NCI-H526 (cell line): ENCODE data around the gene MAPKAP1.
A peak's percentile ranks its signal among the peaks of the same experiment; 100 is the strongest.
"Not testable (repeated sequence)": the region's sequence is repeated elsewhere in the genome, so short reads cannot be mapped to it uniquely, and the experiment has no call there.

ENCODE experiments used
- DNase-seq, 2 experiments: peaks; one replicate each; lab custom pipeline; 2025; lab: John Stamatoyannopoulos, UW

The MAPKAP1 gene

GRCh38 chr9:125409637-125410521 lies 297.1 kb downstream of the MAPKAP1 start:
- DNase-seq, result peak; percentile 12 to 33

GRCh38 chr9:125409217-125409636 lies 297.8 kb downstream of the MAPKAP1 start:
- no peak for DNase-seq

- DNase-seq, result peak in 1 of 2 experiments; percentile 75
Observed at GRCh38 chr9:125407974-125408900, 298.8 kb downstream of the MAPKAP1 start.

GRCh38 chr9:125407432-125407973 lies 299.5 kb downstream of the MAPKAP1 start:
- no peak for DNase-seq

- no peak for DNase-seq
Observed at GRCh38 chr9:125406810-125407087, 300.3 kb downstream of the MAPKAP1 start.

- no peak for DNase-seq
Observed at GRCh38 chr9:125405938-125406809, 300.8 kb downstream of the MAPKAP1 start.

- DNase-seq, result no peak
Observed at GRCh38 chr9:125404733-125405132, 302.3 kb downstream of the MAPKAP1 start.

- DNase-seq, result no peak
Observed at GRCh38 chr9:125400725-125401716, 306.0 kb downstream of the MAPKAP1 start.

- not testable (repeated sequence) for DNase-seq
Observed at GRCh38 chr9:125400232-125400631, 306.8 kb downstream of the MAPKAP1 start.

GRCh38 chr9:125399666-125400065 lies 307.3 kb downstream of the MAPKAP1 start:
- no peak for DNase-seq

GRCh38 chr9:125399165-125399564 lies 307.8 kb downstream of the MAPKAP1 start:
- no peak for DNase-seq

- no peak for DNase-seq
Observed at GRCh38 chr9:125398243-125398642, 308.8 kb downstream of the MAPKAP1 start.

GRCh38 chr9:125397736-125398135 lies 309.3 kb downstream of the MAPKAP1 start:
- no peak for DNase-seq

GRCh38 chr9:125396799-125397198 lies 310.2 kb downstream of the MAPKAP1 start:
- no peak for DNase-seq

- no peak for DNase-seq
Observed at GRCh38 chr9:125393426-125393825, 313.6 kb downstream of the MAPKAP1 start.

- no peak for DNase-seq
Observed at GRCh38 chr9:125391704-125392103, 315.3 kb downstream of the MAPKAP1 start.

GRCh38 chr9:125388978-125389377 lies 318.0 kb downstream of the MAPKAP1 start:
- no peak for DNase-seq

GRCh38 chr9:125387861-125388524 lies 319.0 kb downstream of the MAPKAP1 start:
- no peak for DNase-seq
